Activated CD4-positive, alpha-beta T cell treated with anti-CD3 and anti-CD28 coated beads for 1 hour (primary cell): Measurements from ENCODE around the gene KCNIP1.

Experiments
- DNase-seq: peaks from one replicate; pipeline ENCODE4 v3.0.0-alpha.2; 2020

Gene KCNIP1

DNA sequence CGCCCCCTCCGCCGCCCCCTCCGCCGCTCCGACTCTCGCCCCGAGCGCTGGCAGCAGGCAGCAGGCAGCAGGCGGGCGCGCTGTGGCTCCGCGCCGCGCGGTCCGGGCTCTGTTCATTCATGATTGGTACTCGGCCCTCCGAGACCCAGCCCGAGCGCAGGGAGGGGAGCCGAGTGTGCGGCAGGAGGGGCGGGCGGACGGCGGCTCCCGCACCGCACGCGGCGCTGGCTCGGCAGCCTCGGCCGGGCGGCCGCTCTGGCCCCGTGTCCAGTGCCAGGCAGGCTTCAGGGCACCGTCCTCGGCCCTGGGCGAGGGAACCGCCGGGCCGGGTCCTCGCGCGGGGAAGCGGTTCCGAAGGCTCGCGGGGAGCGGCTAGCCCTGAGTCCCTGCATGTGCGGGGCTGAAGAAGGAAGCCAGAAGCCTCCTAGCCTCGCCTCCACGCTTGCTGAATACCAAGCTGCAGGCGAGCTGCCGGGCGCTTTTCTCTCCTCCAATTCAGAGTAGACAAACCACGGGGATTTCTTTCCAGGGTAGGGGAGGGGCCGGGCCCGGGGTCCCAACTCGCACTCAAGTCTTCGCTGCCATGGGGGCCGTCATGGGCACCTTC is at the start of gene KCNIP1:
KCNIP1 (plus strand) TSS at position 31 of the 607 bp plus-strand sequence.
- DNase-seq, result no peak

DNA sequence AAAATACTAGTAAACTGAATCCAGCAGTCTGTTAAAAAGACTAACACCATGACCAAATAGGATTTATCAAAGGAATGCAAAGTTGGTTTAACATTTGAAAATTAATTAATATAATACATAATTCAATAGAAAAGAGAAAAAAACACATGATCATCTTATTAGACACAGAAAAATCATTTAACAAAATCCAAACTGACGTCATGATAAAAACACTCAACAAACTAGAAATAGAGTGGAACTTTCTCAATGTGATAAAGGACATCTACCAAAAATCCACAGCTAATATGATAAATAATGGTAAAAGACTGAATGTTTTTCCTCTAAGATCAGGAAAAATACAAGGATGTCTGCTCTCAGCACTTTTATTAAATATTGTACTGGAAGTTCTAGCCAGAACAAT is 40.4 kb upstream of the KCNIP1 start:
- no peak for DNase-seq

DNA sequence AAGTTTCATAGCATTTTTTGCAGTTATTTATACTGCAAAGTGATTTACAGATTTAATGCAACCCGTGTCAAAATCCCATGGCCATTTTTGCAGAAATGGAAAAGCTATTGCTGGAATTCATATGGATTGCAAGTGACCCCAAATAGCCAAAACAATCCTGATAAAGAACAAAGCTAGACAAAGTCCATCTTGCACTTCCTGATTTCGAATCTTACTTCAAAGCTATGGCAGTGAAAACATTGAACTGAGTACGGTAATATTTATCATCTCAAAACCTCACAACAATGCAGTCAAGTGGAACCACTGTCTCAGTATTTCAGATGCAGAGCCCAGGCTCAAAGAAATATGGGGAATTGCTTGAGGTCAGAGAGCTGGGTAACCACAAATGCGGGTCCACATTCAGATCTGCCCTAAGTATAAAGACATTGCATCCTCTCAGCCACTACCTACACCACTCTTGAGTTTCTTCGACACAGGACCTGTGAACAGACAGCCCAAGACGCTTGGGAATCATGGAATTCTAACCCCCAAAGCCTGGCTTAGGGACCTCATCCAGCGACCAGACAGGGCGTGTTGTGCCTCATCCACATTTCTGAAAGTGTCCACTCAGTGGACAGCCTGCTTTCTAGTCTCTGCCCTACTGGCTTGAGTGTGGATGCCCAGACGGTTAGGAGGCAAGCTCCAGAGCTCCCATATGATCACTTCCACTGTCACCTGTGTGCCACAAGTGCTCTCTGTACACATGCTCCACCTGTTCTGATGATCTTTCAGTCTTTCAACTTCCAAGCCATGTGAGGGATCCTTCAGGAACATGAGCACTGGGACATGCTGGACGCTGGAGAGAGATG is 39.3 kb upstream of the KCNIP1 start:
- no peak for DNase-seq

DNA sequence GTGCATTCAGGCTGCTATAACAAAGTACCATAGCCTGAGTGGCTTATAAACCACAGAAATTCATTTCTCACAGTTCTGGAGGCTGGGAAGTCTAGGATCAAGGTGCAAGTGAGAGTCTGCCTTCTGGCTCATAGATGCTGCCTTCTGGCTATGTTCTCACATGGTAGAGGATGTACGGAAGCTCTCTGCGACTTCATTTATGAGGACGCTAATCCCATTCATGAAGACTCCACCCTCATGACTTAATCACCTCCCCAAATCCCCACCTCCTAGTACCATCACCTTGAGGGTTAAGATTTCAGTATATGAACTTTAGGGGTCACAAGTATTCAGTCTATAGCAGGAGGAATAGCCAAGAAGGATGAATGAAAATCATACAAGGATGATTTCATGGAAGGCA is 37.3 kb upstream of the KCNIP1 start:
- no peak for DNase-seq

DNA sequence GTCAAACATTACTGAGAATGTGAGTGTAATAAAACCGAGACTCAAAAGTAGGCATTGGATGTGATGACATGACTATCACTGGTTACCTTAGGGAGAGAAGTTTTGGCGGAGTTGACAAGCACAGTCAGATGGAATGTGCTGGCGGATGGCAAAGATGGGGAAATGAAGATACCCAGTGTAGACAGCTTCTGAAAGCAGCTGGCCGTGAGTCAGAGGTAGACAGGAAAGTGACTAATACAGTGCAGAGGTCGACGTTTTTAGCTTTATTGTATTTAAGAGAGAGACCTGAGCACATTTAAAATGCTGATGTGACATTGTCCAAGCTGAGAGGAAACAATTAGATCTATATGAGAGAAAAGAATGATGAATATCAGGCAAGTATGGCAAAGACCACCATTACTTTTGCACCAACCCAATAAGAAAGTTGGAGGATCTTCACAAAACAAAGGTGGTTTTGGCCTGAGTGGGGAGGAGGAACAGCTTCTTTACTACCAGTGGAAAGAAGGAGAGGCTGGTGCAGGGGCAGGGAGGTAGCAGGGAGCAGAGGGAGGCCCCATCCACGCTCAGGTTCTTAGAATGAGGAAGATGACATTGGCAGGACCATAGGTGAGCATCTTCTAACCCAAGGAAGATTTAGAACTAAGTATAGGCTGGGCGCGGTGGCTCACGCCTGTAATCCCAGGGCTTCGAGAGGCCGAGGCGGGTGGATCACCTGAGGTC is 36.7 kb upstream of the KCNIP1 start:
- DNase-seq, result no peak

DNA sequence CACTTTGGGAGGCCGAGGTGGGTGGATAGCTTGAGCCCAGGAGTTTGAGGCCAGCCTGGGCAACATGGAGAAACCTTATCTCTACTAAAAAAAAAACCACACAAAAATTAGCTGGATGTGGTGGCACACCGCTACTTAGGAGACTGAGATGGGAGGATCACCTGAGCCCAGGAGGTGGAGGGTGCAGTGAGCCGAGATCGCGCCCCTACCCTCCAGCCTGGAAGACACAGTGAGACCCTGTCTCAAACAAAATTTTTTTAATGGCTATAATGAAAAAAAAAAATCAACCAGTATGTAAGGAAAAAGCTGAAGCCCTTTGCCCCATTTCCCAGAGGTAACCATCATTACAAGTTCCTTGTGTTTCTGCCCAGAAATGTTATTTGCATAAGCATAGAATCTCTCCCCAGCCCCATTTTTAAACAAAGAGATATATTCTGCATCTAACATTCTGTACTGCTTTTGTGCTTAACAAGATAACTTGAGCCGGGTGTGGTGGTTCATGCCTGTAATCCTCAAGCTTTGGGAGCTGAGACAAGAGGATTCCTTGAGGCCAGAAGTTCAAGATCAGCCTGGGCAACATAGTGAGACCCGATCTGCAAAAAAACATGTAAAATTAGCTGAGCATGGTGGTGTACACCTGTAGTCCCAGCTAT is 35.1 kb upstream of the KCNIP1 start:
- no peak for DNase-seq

DNA sequence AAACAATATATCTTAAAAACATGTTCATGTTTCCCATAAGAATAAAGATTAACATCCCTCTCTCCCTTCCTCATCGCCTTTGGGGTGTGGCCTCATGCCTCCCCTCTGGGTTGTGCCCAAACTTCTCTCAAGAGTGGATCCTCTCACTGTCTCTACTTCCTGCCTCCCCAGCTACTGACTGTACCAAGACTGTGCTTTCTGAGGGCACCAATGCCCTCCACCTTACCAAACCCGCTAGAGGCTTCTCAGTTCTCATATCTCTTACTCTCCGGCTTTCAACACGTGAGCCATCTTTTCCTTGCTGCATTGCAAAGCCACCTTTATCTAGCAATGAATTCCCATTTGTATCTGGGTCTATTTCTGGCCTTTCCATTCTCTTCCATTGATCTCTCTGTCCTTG is 34.4 kb upstream of the KCNIP1 start:
- DNase-seq, result no peak

DNA sequence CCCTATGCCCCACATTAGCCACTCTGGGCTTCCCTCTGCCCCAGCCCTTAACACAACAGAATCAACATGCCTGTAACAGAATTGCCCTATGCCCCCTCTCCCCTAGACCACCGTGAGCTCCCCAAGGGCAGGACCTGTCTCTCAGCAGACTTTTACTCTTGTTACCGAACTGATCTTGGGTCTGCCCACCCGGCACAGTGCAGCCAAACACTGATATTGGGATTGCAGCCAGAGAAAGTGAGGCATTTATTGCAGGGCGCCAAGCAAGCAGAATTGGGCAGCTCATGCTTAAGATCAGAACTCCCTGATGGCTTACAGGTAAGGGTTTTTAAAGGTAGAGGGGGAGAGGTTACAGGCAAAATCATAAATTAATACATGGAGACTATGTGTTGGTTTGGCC is 33.5 kb upstream of the KCNIP1 start:
- DNase-seq, result no peak

DNA sequence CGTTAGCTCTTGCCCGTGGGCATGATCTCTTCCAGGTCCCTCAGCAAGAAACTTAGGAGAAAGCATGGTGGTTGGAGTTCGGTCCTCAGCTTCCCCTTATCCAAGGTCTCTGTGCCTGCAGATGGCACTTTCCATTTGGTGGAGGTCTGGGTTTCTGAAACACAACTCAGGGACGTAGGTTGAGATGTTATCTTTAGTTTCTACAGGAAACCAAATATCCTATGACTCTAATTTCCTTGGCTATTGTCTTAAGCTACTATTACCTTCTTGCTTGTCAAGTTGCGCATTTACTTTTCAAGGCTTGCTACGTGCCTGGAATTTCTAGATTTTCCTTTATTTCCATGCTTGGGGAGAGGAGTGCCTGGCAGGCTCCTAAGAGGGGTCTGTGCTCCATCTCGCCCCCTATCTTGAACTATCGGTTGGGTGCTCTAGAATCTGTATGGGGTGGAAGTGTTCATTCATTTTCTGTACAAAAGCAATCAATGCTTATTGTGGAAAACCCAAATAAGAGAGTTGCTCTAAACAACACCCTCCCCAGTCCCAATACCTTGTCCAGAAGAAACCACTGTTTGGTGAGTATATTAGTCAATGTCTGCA is 32.9 kb upstream of the KCNIP1 start:
- no peak for DNase-seq

DNA sequence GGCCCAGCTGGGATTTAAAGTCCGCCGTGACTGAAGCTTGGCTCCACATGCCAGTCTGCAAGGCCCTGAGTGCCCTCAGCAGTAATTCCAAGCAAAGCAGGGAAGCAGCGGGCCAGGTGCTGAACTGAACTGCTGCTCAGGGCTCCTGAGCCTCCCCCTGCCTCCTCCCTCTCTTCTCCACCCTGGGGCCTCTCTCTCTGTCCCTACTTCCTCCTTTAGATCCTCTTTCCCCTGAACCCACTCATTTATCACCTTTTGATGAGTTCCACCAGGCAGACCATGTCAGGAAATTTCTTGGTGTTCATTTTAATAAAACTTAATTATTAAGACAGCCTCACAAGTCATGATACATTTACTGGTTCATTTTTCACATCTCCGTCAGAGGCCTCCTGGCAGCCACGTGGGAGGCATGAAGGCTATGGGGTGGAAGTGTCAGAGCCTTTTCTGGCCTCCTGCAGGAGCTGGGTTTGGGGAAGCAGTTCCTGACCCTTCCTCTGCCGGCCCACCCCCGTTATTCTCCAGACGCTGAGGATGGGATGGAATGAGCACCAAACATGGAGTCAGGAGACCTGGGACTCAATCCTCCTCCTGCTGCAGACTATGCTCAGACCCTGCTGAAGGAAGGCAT is 32.2 kb upstream of the KCNIP1 start:
- no peak for DNase-seq

DNA sequence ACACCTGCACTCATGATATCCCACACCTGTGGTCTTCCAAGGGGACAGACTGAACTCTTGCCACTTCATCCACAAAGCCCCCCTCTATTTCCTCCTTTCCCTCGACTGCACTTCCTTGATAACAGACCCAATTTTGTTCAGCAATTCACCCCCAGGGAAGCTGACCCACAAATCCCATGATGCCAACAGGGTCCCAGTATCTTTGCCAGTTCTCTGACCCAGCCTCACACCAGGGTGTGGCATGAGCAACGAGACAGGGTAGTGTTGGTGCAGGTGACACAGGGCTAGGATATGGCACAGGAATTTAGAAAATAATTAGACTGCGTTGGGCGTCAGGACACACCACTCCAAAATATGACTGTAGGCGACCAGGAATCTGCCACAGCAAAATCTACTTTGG is 30.2 kb upstream of the KCNIP1 start:
- no peak for DNase-seq

DNA sequence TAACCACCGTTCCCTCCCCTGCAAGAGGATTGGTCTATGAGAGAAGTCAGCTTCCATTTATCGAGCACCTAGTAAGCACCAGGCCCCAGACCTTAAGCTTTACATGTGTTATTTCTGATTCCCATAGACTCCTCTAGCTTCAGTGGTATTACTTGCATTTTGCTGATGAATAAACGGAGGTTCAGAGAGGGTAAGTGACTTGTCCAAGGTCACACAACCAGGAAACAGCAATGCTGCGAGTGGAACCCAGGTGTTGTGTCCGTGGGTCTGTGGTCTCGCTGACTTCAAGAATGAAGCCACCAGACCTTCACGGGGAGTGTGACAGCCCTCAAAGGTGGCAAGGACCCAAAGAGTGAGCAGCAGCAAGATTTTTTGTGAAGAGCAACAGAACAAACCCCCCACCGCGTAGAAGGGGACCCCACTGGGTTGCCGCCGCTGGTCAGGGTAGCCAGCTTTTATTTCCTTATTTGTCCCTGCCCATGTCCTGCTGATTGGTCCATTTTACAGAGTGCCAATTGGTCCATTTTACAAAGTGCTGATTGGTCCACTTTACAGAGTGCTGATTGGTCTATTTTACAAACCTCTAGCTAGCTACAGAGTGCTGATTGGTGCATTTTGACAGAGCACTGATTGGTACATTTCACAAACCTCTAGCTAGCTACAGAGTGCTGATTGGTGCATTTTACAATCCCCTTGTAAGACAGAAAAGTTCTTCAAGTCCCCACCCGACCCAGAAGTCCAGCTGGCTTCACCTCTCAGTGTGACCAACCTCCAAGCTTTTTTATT is 29.1 kb upstream of the KCNIP1 start:
- DNase-seq, result no peak

DNA sequence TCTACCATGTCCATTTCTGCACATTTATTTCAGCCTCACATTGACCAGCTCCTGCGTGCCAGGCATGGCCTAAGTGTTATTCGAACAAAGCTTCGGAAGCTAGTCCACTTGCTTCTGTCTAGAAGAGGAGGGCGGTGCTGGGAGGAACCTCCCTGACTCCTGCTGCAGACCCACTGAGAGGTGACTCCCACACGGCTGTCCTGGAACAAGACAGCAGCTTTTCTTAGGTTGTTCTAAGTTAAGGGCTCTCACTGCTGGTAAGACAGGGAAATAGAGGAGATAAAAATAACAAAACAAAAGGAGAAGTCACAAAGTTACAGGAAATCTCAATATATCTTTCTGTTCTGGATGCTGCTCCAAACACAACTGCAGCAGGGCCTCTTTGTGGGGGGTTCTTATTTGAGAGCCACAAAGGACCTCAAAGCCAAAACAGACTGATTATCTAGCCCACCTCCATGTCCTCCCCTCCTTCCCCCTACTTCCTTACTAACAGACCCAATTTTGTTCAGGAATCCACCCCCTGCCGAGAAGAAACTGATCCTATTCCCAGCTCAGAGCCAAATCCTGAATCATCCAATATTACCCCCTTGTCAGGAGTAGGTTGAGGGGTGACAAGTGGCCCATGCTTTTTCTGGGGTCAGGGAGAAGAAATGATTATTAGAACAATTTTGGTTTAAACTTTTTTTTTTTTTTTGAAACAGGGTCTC is 28.4 kb upstream of the KCNIP1 start:
- DNase-seq, result no peak

DNA sequence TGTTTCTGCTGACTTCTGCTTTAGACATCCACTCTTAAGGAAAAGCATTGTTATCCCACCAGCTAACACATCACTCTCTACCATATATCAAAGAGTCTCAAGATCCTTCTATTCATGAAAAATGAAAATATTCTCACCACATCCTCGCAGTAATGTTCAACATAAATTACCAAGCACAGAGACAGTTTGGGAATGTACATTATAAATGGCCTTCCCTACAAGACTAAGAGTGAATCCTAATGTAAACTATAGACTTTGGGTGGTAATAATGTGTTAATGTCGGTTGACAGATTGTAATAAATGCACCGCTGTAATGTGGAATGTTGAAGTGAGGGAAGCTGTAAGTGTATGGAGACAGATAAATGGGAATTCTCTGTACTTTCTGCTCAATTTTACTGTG is 27.1 kb upstream of the KCNIP1 start:
- no peak for DNase-seq

DNA sequence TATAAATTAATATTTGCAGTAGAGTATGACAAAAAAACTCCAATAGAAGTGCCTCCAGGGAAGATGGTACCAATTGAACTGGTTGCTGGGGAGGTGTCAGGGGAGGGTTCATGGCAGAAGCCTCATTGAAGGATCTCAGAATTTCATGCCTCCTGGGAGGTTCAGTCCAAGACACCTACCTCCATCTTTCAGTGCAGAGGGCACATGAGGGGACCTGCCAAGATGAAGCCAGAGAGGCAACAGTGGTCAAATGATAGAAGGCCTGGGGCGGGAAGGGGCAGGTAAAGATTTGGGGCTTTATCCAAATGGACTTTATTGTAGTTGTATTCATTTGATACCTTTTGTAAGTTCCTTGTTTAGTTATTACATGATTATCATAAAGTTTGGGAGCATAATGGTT is 25.9 kb upstream of the KCNIP1 start:
- no peak for DNase-seq

DNA sequence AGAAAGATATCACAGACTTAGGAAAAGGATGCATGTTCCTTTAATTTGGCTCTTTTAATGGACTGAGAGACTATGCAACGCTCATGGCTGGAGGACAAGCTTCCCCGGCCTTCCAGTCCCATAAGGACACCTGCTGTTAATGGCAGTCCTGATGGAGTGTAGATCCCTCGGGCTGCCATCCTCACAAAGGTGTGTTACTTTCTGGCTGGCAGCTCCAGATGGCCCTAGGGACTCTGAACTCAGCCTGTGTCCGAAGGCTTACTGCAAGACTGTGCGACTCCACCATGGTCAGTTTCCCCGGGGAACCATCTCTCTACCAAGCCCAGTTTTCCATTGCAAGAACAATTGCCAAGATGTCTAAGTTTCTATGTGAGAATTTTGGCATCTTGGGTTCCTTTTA is 25.5 kb upstream of the KCNIP1 start:
- no peak for DNase-seq

DNA sequence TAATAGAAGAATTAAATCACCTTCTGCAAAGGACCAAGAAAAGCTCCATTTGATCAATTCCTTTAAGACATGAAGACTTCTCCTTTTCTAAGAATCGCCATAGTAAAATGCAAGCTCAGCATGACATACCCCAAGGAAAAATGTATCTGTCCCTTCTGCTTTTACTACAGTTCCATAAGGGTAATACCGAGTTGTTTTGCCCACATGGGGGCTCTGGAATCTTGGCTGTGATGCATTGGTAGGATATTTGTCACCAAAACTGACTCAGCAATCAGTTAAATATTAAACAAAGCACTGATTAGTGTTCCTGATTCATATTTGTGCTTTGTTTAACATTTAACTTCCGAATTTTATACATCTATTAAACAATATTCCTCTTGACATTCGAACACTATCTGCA is 24.3 kb upstream of the KCNIP1 start:
- DNase-seq, result no peak

DNA sequence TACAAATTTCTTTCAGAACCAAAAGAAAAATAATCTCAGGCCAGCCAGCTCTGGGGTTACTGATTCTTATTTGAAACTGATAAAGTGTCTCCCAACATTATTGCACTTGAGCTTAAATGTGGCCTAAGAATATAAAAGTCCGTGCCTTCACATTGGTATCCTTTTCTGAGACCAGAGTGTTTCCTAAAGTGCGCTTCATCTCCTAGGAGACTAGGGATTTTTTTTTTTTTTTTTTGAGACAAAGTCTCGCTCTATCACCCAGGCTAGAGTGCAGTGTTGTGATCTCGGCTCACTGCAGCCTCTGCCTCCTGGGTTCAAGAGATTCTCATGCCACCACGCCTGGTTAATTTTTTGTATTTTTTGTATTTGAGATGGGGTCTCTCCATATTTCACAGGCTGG is 23.6 kb upstream of the KCNIP1 start:
- no peak for DNase-seq

DNA sequence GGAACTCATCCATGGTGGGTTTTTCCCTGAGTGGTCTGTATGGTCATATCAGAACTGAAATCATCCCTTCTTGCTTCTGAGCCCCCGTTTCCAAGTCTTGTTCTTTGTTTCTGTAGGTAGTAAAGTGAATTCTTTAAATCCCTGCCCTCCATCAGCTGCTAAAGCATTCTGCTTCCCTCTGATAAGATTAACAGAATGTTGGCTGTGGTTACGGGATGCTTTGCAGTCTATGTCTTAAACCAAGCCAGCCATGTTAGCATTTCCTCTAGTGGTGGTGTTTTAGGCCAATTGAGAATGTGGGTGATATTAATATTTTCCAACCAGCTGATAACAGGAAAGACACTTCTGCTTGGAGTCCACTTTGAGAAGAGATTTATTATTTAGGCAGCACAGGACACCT is 22.0 kb upstream of the KCNIP1 start:
- no peak for DNase-seq

DNA sequence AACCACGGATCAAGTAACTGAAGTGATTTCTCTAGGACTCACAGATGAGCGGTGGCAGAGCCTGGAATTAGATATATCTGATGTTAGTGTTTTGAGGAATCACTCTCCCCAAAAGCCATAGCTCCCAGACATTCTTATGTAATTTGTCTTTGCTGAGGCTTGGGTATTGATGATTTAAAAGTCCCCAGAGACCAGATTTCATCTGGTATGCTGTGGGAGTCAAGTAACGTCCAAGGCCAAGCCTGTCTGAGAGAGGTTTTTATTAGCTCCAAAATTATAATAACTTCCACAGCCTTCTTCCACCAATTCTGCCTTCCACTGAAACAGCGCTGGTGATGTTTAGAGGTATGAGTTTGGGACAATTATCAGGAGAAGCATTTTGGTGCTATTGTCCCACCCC is 21.3 kb upstream of the KCNIP1 start:
- DNase-seq, result no peak
